ENCODE measurements around the gene PTCH2.
"Not testable (repeated sequence)": the region's sequence is repeated elsewhere in the genome, so short reads cannot be mapped to it uniquely, and the experiment has no call there.

The PTCH2 gene

GRCh38 chr1:44817771-44818495 lies 25.1 kb downstream of the PTCH2 start:
- peak overlapping the region; percentile 92 for H3K27ac ChIP-seq
- H3K4me1 ChIP-seq (ENCODE audit: control insufficient read depth in 1 of 2, insufficient read depth in 1 of 2, low read depth in 1 of 2, low read length in 1 of 2) = peaks cover 24 to 31% of the 10 kb centered on the region in 2 experiments
- TF ChIP-seq CTCF (IDR thresholded peaks at IDR 0.05) = no peak
- H3K9me3 ChIP-seq = no peaks in the 10 kb centered on the region
- no peak overlapping the region for H3K4me3 ChIP-seq (ENCODE audit: low read depth in 1 of 2, low read length in 1 of 2)
- H3K27me3 ChIP-seq = no peaks in the 10 kb centered on the region
- no peaks in the 10 kb centered on the region for H3K36me3 ChIP-seq

- no peaks in the 10 kb centered on the region for H3K9me3 ChIP-seq
- H3K36me3 ChIP-seq = no peaks in the 10 kb centered on the region
- peaks cover 25 to 32% of the 10 kb centered on the region in 2 experiments for H3K4me1 ChIP-seq (ENCODE audit: control insufficient read depth in 1 of 2, insufficient read depth in 1 of 2, low read depth in 1 of 2, low read length in 1 of 2)
- H3K4me3 ChIP-seq (ENCODE audit: low read depth in 1 of 2, low read length in 1 of 2) = no peak overlapping the region
- no peaks in the 10 kb centered on the region for H3K27me3 ChIP-seq
- no peak overlapping the region for H3K27ac ChIP-seq
- no peak for TF ChIP-seq CTCF (IDR thresholded peaks at IDR 0.05)
Observed at GRCh38 chr1:44817307-44817706, 25.7 kb downstream of the PTCH2 start.

- not testable (repeated sequence) for H3K4me3 ChIP-seq (ENCODE audit: low read depth in 1 of 2, low read length in 1 of 2); H3K27ac ChIP-seq; H3K9me3 ChIP-seq; H3K36me3 ChIP-seq; H3K27me3 ChIP-seq
- peaks cover 26 to 39% of the 10 kb centered on the region in 2 experiments for H3K4me1 ChIP-seq (ENCODE audit: control insufficient read depth in 1 of 2, insufficient read depth in 1 of 2, low read depth in 1 of 2, low read length in 1 of 2)
Observed at GRCh38 chr1:44815926-44816325, 27.1 kb downstream of the PTCH2 start.

- H3K27me3 ChIP-seq = no peaks in the 10 kb centered on the region
- TF ChIP-seq CTCF (IDR thresholded peaks at IDR 0.05) = no peak
- H3K4me3 ChIP-seq (ENCODE audit: low read depth in 1 of 2, low read length in 1 of 2) = peak overlapping the region; percentile 62 to 69
- peak overlapping the region; percentile 78 for H3K27ac ChIP-seq
- H3K36me3 ChIP-seq = no peaks in the 10 kb centered on the region
- peaks cover 39 to 52% of the 10 kb centered on the region in 2 experiments for H3K4me1 ChIP-seq (ENCODE audit: control insufficient read depth in 1 of 2, insufficient read depth in 1 of 2, low read depth in 1 of 2, low read length in 1 of 2)
- no peaks in the 10 kb centered on the region for H3K9me3 ChIP-seq
Observed at GRCh38 chr1:44812822-44813543, 30.1 kb downstream of the PTCH2 start.

- H3K27me3 ChIP-seq = no peaks in the 10 kb centered on the region
- H3K27ac ChIP-seq = peak overlapping the region; percentile 26
- TF ChIP-seq CTCF (IDR thresholded peaks at IDR 0.05) = no peak
- peaks cover 56 to 70% of the 10 kb centered on the region in 2 experiments for H3K4me1 ChIP-seq (ENCODE audit: control insufficient read depth in 1 of 2, insufficient read depth in 1 of 2, low read depth in 1 of 2, low read length in 1 of 2)
- no peaks in the 10 kb centered on the region for H3K9me3 ChIP-seq
- H3K36me3 ChIP-seq = peaks cover 10% of the 10 kb centered on the region
- no peak overlapping the region for H3K4me3 ChIP-seq (ENCODE audit: low read depth in 1 of 2, low read length in 1 of 2)
Observed at GRCh38 chr1:44811234-44811633, 31.8 kb downstream of the PTCH2 start.

GRCh38 chr1:44810762-44811105 lies 32.3 kb downstream of the PTCH2 start:
- not testable (repeated sequence) for H3K27me3 ChIP-seq, H3K9me3 ChIP-seq
- Histone ChIP-seq H3K4me3 (ENCODE audit: low read depth in 1 of 2, low read length in 1 of 2) (peak overlapping the region; percentile 11 to 56), H3K27ac (peak overlapping the region; percentile 100), H3K36me3 (peaks cover 15% of the 10 kb centered on the region), H3K4me1 (ENCODE audit: control insufficient read depth in 1 of 2, insufficient read depth in 1 of 2, low read depth in 1 of 2, low read length in 1 of 2) (peaks cover 61 to 74% of the 10 kb centered on the region in 2 experiments)
